ENCODE data around the gene CROCC2.

CROCC2 gene

DNA sequence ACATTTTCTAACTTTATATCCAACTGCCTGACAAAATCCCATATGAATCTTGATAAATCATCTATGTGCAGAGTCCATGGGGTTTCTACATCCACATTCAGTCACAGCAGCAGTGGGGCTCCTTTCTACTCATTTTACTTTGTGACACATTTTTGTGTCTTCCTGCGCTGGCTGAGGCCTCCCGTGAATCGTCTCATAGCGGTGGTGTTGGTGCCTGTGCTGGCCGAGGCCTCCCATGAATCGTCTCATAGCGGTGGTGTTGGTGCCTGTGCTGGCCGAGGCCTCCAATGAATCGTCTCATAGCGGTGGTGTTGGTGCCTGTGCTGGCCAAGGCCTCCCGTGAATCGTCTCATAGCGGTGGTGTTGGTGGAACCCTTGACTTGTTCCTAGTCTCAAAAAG lies 109.3 kb downstream of the CROCC2 start:
- DNase-seq (ENCODE audit: low spot score) = no peak

- DNase-seq (ENCODE audit: low spot score) = no peak
Observed at GRCh38 chr2:241017228-241017940, 111.2 kb downstream of the CROCC2 start.

- DNase-seq (ENCODE audit: low spot score) = no peak
Observed at GRCh38 chr2:241018051-241018891, 112.1 kb downstream of the CROCC2 start.

DNA sequence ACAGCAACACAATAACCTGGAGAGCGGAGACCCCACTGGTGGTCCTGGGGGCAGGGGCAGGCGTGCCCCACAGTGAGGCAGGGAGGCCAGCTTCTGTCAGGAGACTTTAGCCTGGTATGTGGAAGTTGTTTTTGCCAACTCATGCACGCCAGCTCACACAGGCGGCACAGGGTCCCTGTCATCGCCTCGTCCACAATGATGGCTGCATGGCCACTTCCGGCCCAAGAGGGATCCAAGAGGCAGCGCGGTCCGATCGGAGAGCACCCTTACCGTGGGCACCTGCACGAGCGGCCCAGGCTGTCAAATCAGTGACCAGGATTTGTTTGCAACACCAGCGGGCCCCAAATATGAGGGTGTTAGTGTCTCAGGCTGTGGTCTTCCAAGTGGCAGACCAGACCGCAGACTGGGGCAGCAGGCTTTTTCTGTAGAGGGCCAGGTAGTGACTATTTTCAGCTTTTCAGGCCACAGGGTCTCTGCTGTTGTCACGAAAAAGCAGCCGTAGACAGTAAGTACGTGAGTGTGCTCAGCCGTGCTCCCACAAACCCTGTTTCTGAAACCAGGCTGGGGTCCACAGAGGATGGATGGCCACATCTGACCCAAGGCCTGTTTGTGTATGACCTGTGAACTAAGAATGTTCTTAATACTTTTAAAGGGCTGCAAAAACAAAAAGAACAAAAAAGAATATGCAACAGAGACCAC lies 113.5 kb downstream of the CROCC2 start:
- no peak for DNase-seq (ENCODE audit: low spot score)

GRCh38 chr2:241020201-241020600 lies 114.1 kb downstream of the CROCC2 start:
- no peak for DNase-seq (ENCODE audit: low spot score)

- no peak for DNase-seq (ENCODE audit: low spot score)
Observed at GRCh38 chr2:241020629-241021190, 114.6 kb downstream of the CROCC2 start.

DNA sequence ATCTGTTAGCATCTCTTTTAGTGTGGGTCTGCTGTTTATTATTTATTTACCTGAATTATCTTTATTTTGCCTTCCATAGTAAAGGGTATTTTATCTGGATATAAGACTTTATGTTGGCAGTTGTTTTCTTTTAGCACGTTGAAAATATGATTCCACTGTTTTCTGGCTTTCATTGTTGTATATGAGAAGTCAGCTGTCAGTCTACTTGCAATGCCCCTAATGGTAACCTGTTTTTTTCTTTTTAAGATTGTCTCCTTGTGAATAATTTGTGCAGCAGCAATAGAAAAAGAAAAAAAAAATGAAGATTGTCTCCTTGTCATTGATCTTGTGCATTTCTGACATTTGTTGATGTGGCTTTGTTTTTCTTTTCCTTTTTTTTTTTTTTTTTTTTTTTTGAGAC lies 119.5 kb downstream of the CROCC2 start:
- DNase-seq (ENCODE audit: low spot score) = no peak

DNA sequence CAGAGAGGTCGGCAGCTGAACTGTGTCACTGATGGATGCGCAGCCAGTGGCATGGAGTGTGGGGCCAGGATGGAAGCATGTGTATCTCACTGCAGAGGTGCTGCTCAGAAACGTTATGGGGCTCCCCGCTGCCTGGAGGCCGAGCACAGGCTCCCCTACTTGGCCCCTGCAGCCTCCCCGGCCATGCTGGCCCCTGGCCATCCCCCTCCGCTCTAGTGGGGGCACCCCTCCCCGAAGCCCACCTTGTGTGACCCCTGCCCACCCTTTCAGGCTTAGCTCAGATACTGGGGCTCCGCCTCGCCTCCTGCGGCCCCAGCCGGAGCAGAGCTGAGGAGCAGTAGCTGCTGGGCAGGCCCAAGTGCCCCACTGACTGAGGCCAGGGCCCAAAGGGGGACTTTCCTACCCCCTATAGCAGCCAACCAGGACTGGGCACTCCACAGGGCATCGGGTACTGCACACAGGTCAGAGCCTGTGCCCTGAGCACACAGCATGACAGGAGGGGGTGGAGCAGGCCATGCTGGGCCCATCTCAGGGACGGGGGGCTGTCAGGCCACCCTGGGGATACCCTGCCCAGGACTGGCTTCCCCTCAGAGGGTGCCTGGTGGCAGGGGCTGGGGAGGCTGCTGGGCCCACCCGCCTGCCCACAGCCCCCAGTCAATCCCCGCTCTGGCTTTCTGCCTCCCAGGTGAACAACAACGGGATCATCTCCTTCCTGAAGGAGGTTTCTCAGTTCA lies 123.6 kb downstream of the CROCC2 start:
- DNase-seq (ENCODE audit: low spot score) = no peak

DNA sequence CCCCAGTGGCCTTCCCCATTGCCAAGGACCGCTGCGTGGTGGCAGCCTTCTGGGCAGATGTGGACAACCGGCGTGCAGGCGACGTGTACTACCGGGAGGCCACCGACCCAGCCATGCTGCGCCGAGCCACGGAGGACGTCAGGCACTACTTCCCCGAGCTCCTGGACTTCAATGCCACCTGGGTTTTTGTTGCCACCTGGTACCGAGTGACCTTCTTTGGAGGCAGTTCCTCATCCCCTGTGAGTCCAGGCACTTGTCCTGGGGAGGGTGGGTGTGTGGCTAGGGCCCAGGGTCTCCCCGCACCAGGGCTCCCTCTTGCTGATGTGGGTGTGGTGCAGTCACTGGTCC lies 124.2 kb downstream of the CROCC2 start:
- DNase-seq (ENCODE audit: low spot score) = no peak

- no peak for DNase-seq (ENCODE audit: low spot score)
Observed at GRCh38 chr2:241030883-241031282, 124.7 kb downstream of the CROCC2 start.

DNA sequence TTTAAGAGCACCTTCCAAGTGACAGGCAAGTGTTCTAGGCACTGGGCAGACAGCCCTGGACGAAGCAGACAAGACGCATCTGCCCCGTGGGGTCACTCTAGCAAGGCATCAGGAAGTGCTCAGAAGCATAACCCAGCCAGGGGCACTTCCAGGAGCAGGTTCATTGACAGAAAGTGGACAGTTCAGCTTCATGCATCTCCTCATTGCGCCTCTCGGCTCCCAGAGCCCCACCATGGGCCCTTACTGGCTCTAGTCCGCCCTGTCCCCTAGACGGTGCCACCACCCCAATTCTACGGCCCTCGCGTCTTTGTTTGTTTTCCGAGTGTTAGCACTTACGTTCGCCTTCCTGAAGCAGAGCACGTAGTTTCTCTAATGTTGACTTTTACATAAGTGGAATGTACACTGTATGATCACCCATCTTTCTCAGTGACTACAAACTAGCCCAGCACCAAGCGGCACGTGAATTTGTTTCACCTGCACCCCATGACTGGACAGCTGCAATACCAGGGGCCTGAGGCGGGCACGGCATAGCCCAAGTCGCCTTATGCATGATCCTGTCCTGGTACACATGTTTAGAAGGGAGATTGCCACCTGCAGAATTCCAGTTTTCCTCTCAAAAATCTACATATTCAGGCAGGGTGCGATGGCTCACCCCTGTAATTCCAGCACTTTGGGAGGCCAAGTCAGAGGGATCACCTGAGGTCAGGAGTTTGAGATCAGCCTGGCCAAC lies 125.5 kb downstream of the CROCC2 start:
- DNase-seq (ENCODE audit: low spot score) = no peak

- no peak for DNase-seq (ENCODE audit: low spot score)
Observed at GRCh38 chr2:241033336-241033987, 127.3 kb downstream of the CROCC2 start.

DNA sequence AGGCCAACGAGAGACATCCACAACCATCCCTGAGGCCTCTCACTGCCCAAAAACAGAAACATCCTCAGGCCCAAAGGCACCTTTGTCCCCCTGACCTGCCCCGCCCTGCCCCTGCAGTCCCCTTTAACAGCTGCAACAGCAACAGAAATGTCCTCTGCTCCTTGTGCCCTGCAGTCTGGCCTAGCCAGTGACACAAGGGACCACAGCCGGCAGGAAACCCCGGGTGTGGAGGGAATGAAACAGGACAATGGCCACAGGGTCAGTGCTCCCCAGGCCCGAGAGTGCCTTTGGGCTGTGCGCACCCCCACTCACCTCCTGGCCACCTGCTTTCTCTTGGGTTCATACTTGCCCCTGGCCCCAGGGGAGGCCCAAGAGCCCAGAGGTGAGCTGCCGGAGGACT lies 127.9 kb downstream of the CROCC2 start:
- no peak for DNase-seq (ENCODE audit: low spot score)

DNA sequence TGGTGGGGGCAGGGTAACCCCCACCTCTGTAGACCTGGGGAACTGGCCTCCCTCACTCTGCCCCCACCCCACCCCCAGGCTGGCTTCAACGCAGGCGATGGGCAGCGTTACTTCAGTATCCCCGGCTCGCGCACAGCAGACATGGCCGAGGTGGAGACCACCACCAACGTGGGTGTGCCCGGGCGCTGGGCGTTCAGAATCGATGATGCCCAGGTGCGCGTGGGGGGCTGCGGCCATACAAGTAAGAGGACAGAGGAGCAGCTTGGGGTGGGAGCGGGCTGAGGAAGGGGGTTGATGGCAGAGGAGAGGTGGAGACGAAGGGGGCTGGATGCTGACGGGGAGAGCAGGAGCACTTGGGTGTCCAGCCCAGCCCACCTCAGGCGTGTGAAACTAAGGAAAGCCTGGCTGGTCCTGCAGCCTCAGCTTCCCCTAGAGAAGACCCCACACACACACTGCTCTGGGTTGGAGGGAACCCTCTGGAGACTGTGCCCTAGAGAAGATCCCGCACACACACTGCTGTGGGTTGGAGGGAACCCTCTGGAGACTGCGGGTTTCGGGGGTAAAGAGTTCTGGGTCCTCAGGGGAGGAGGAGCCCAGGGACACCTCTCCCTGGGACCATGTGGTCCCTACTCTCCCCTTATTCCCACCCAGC lies 128.5 kb downstream of the CROCC2 start:
- no peak for DNase-seq (ENCODE audit: low spot score)

GRCh38 chr2:241035142-241035817 lies 129.1 kb downstream of the CROCC2 start:
- DNase-seq (ENCODE audit: low spot score) = no peak

DNA sequence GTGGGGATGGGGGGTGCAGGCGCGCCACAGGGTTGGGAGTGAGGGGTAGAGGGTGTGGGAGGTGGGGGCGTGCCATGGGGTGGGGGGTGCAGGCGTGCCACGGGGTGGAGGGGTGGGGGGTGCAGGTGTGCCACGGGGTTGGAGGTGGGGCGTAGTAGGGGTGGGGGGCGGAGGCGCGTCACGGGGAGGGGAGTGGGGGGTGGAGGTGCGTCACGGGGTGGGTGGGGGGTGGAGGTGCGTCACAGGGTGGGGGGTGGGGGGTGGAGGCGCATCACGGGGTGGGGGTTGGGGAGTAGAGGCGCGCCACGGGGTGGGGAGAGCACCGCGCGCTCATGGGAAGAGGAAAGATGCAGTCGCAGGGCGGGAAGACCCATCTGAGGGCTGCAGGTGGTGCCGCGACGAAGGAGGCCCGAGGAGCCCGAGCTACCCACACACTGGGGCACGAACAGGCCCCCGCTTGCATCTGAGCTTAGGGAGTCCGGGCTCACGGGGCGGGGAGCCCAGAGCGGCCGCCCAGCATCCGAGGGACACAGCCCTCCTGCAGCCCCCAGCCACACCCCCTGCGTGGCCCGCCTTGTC lies 129.8 kb downstream of the CROCC2 start:
- DNase-seq (ENCODE audit: low spot score) = no peak

GRCh38 chr2:241036397-241036963 lies 130.3 kb downstream of the CROCC2 start:
- DNase-seq (ENCODE audit: low spot score) = no peak

- no peak for DNase-seq (ENCODE audit: low spot score)
Observed at GRCh38 chr2:241036964-241037421, 130.9 kb downstream of the CROCC2 start.

- no peak for DNase-seq (ENCODE audit: low spot score)
Observed at GRCh38 chr2:241037498-241037897, 131.4 kb downstream of the CROCC2 start.

All from kidney capillary endothelial cell (primary cell).